HepG2 (cell line): Measurements from ENCODE around the gene PSMA7. TPM values are rescaled to one million over a fixed set of nuclear protein-coding genes. Genes with fewer than 3 reads are reported as not detected.

Source experiments
- AHDC1 ChIP-seq: sonication (generic); formaldehyde crosslinking; IDR thresholded peaks from 2 replicates; pipeline ENCODE4 v1.5.1; 2020; ENCODE audit warnings: mild to moderate bottlenecking, missing genetic modification reagents, borderline replicate concordance
- BORCS8-MEF2B ChIP-seq: sonication (generic); formaldehyde crosslinking; IDR thresholded peaks from 2 replicates; pipeline ENCODE4 v1.8.0; 2022; ENCODE audit warnings: mild to moderate bottlenecking, missing genetic modification reagents
- CAMTA2 ChIP-seq: sonication (generic); formaldehyde crosslinking; IDR thresholded peaks from 2 replicates; pipeline ENCODE4 v1.4.0; 2020; ENCODE audit warnings: mild to moderate bottlenecking, missing genetic modification reagents, borderline replicate concordance
- CERS6 ChIP-seq: sonication (generic); formaldehyde crosslinking; IDR thresholded peaks from 2 replicates; pipeline ENCODE4 v1.5.0; 2020; ENCODE audit warnings: missing genetic modification reagents
- ETS1 ChIP-seq: sonication (generic); formaldehyde crosslinking; IDR thresholded peaks from 2 replicates; pipeline ENCODE4 v1.4.0; 2020; ENCODE audit warnings: missing genetic modification reagents
- GLI4 ChIP-seq: sonication (generic); formaldehyde crosslinking; IDR thresholded peaks from 2 replicates; pipeline ENCODE4 v1.5.1; 2020; ENCODE audit warnings: missing genetic modification reagents, mild to moderate bottlenecking, moderate library complexity, borderline replicate concordance
- HES4 ChIP-seq: sonication (generic); formaldehyde crosslinking; IDR thresholded peaks from 2 replicates; pipeline ENCODE4 v1.9.0; 2021; ENCODE audit warnings: mild to moderate bottlenecking, missing genetic modification reagents, borderline replicate concordance
- TBX3 ChIP-seq: fragments of 450-650 bp; IDR thresholded peaks from 2 replicates; pipeline ENCODE4 v1.6.1; 2017; ENCODE audit warnings: antibody characterized with exemption, mild to moderate bottlenecking, inconsistent platforms, borderline replicate concordance
- TFAP4 ChIP-seq: sonication (generic); IDR thresholded peaks from 2 replicates; pipeline ENCODE4 v1.6.1; 2016; ENCODE audit warnings: low read depth, borderline replicate concordance
- ZBTB1 ChIP-seq: sonication (generic); formaldehyde crosslinking; IDR thresholded peaks from 2 replicates; pipeline ENCODE4 v1.4.0; 2020; ENCODE audit warnings: missing genetic modification reagents, borderline replicate concordance
- ZNF563 ChIP-seq: sonication (generic); formaldehyde crosslinking; IDR thresholded peaks from 2 replicates; pipeline ENCODE4 v1.8.0; 2022; ENCODE audit warnings: mild to moderate bottlenecking, moderate library complexity, missing genetic modification reagents
- ZNF572 ChIP-seq: sonication (generic); formaldehyde crosslinking; IDR thresholded peaks from 2 replicates; pipeline ENCODE4 v1.5.1; 2020; ENCODE audit warnings: mild to moderate bottlenecking, missing genetic modification reagents
- ZNF598 ChIP-seq: sonication (generic); formaldehyde crosslinking; IDR thresholded peaks from 2 replicates; pipeline ENCODE4 v1.5.1; 2020; ENCODE audit warnings: mild to moderate bottlenecking, missing genetic modification reagents, borderline replicate concordance
- ZNF629 ChIP-seq: sonication (generic); formaldehyde crosslinking; conservative IDR thresholded peaks from 2 replicates; pipeline ENCODE4 v1.5.0; 2020; ENCODE audit warnings: missing genetic modification reagents
- ZNF704 ChIP-seq: sonication (generic); formaldehyde crosslinking; IDR thresholded peaks from 2 replicates; pipeline ENCODE4 v1.8.1; 2023; ENCODE audit warnings: mild to moderate bottlenecking, inconsistent platforms, moderate library complexity, missing genetic modification reagents, borderline replicate concordance
- ZNF782 ChIP-seq: sonication (generic); formaldehyde crosslinking; IDR thresholded peaks from 2 replicates; pipeline ENCODE4 v1.4.0; 2020; ENCODE audit warnings: missing genetic modification reagents, mild to moderate bottlenecking, borderline replicate concordance
- ZNF841 ChIP-seq: sonication (generic); formaldehyde crosslinking; IDR thresholded peaks from 2 replicates; pipeline ENCODE4 v1.8.1; 2023; ENCODE audit warnings: missing genetic modification reagents, borderline replicate concordance
- ZSCAN21 ChIP-seq: sonication (generic); formaldehyde crosslinking; IDR thresholded peaks from 2 replicates; pipeline ENCODE4 v1.8.0; 2022; ENCODE audit warnings: mild to moderate bottlenecking, missing genetic modification reagents, moderate library complexity, borderline replicate concordance
- polyA plus RNA-seq, 8 experiments: library from polyadenylated mRNA; depleted of rRNA in 3 of 8; stranded (reverse) in 7 of 8; unstranded in 1 of 8; fragments of >200 nt; fragmentation: Illumina TruSeq in 4 of 8; extraction: Trizol in 4 of 8; gene quantifications; 2 replicates each; pipeline versions ENCODE4 v1.2.1 to v1.2.3, GENCODE V29; 2011 to 2016; ENCODE audit warnings: low read depth in 4 of 8, missing spikeins in 1 of 8, mixed read lengths in 1 of 8; ENCODE audit not compliant: insufficient read depth in 1 of 8
- total RNA-seq, 5 experiments: library from RNA; depleted of rRNA; stranded (reverse); fragments of >200 nt; fragmentation: Illumina TruSeq; extraction: Trizol; gene quantifications; 2 replicates each; pipeline ENCODE4 v1.2.3, GENCODE V29; 2016; ENCODE audit warnings: low read depth in 1 of 5

Gene PSMA7
- total and polyA plus RNA-seq, 2 of the 13 experiments (the other 11 are each of a cell fraction or from before 2014, with no cell fraction given), result 531 to 631 TPM

- TF ChIP-seq CAMTA2 (CRISPR knock-in tag), result no peak
- 0 out of 2 replicates have a peak, but pooled peaks have one; percentile 70 for TF ChIP-seq ZNF572 (CRISPR knock-in tag)
- TF ChIP-seq ZNF629 (CRISPR knock-in tag), result no peak
- peak; percentile 76 for TF ChIP-seq ZSCAN21 (CRISPR knock-in tag)
- peak; percentile 97 for TF ChIP-seq BORCS8-MEF2B
- TF ChIP-seq CERS6 (CRISPR knock-in tag), result no peak
- TF ChIP-seq ZNF704 (CRISPR knock-in tag), result peak; percentile 58; the same call in 1 of the 2 replicates
- peak; percentile 67 for TF ChIP-seq HES4 (CRISPR knock-in tag)
- TF ChIP-seq GLI4, result 0 out of 2 replicates have a peak, but pooled peaks have one; percentile 32
- peak; percentile 39; the same call in 1 of the 2 replicates for TF ChIP-seq AHDC1
- TF ChIP-seq ZNF598 (CRISPR knock-in tag), result peak; percentile 88; the same call in 1 of the 2 replicates
- TF ChIP-seq TFAP4, result peak; percentile 95
- TF ChIP-seq ZNF782 (CRISPR knock-in tag), result no peak
- no peak for TF ChIP-seq ZNF841
- TF ChIP-seq TBX3, result peak; percentile 53; the same call in 1 of the 2 replicates
- no peak for TF ChIP-seq ETS1 (CRISPR knock-in tag)
- peak; percentile 62; the same call in 1 of the 2 replicates for TF ChIP-seq ZNF563 (CRISPR knock-in tag)
- 0 out of 2 replicates have a peak, but pooled peaks have one; percentile 76 for TF ChIP-seq ZBTB1 (CRISPR knock-in tag)
Measured at GRCh38 chr20:62146019-62146755, 3.0 kb upstream of the PSMA7 start (continued).
